Measurements from ENCODE around the gene R3HDM1.

DNA sequence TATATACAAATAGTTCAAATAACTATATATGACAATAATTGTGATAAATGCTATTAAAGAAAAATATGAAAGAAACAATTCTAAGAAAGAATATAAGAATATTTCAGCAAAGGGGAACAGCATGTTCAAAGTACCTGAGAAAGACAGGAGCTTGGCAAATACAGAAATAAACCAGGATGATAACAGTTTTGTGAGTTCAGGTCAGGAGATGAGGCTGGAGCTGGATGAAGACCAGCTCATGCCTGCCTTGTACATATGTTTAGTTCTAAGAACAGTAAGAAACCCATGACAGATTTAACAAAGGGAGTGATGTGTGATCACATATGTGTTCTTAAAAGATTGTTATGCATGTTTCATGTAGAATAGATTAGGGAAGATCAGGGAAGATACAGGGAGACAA is 98.2 kb downstream of the R3HDM1 start:
- no peak for TF ChIP-seq EZH2 (IDR thresholded peaks at IDR 0.05; ENCODE audit: borderline replicate concordance, insufficient read depth, low read length, poor library complexity, severe bottlenecking)
- no peak for TF ChIP-seq POLR2AphosphoS5 (IDR thresholded peaks at IDR 0.05)
- TF ChIP-seq, protein P1, sequence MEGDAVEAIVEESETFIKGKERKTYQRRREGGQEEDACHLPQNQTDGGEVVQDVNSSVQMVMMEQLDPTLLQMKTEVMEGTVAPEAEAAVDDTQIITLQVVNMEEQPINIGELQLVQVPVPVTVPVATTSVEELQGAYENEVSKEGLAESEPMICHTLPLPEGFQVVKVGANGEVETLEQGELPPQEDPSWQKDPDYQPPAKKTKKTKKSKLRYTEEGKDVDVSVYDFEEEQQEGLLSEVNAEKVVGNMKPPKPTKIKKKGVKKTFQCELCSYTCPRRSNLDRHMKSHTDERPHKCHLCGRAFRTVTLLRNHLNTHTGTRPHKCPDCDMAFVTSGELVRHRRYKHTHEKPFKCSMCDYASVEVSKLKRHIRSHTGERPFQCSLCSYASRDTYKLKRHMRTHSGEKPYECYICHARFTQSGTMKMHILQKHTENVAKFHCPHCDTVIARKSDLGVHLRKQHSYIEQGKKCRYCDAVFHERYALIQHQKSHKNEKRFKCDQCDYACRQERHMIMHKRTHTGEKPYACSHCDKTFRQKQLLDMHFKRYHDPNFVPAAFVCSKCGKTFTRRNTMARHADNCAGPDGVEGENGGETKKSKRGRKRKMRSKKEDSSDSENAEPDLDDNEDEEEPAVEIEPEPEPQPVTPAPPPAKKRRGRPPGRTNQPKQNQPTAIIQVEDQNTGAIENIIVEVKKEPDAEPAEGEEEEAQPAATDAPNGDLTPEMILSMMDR (IDR thresholded peaks at IDR 0.05; ENCODE audit: poor library complexity, severe bottlenecking) = no peak
- TF ChIP-seq RAD21 (conservative IDR thresholded peaks at IDR 0.05) = no peak
